ENCODE results near the gene RTEL1.

- no peak for TF ChIP-seq CTCF (IDR thresholded peaks at IDR 0.05)
- no peak for TF ChIP-seq ZFX (IDR thresholded peaks at IDR 0.05; ENCODE audit: borderline replicate concordance)
Measured at GRCh38 chr20:63653041-63653973, 4.8 kb upstream of the RTEL1 start, which contains the start of gene STMN3.

Data from 22Rv1 (cell line).